ENCODE results near the gene GRAP.
"Not testable (repeated sequence)": the region's sequence is repeated elsewhere in the genome, so short reads cannot be mapped to it uniquely, and the experiment has no call there.

GRCh38 chr17:19021011-19021621, 25.6 kb downstream of the GRAP start:
- not testable (repeated sequence) for TF ChIP-seq POLR2A, POLR2AphosphoS5 (IDR thresholded peaks at IDR 0.05)
- TF ChIP-seq, protein P1, sequence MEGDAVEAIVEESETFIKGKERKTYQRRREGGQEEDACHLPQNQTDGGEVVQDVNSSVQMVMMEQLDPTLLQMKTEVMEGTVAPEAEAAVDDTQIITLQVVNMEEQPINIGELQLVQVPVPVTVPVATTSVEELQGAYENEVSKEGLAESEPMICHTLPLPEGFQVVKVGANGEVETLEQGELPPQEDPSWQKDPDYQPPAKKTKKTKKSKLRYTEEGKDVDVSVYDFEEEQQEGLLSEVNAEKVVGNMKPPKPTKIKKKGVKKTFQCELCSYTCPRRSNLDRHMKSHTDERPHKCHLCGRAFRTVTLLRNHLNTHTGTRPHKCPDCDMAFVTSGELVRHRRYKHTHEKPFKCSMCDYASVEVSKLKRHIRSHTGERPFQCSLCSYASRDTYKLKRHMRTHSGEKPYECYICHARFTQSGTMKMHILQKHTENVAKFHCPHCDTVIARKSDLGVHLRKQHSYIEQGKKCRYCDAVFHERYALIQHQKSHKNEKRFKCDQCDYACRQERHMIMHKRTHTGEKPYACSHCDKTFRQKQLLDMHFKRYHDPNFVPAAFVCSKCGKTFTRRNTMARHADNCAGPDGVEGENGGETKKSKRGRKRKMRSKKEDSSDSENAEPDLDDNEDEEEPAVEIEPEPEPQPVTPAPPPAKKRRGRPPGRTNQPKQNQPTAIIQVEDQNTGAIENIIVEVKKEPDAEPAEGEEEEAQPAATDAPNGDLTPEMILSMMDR (IDR thresholded peaks at IDR 0.05): not testable (repeated sequence)

All from prostate gland (tissue), 2 donors.